Transverse colon (tissue), 4 donors: ENCODE data around the gene ENTPD7. TPM values are rescaled to one million over a fixed set of nuclear protein-coding genes. Genes with fewer than 3 reads are reported as not detected.

Source experiments
- DNase-seq: peaks from one replicate; pipeline ENCODE4 v3.0.0-alpha.2; 2019
- H3K27ac ChIP-seq, 4 donors: fragments of 200-600 bp; sonication (generic); 2 replicates each; pipeline ENCODE4 v1.5.1; 2016 to 2018; ENCODE audit warnings: inconsistent platforms in 4 of 4
- H3K27me3 ChIP-seq: fragments of 200-600 bp; sonication (generic); 2 replicates; pipeline ENCODE4 v1.5.1; 2017; ENCODE audit warnings: inconsistent platforms
- H3K36me3 ChIP-seq, 4 donors: fragments of 200-600 bp; sonication (generic); 2 replicates each; pipeline ENCODE4 v1.5.1; 2017 to 2019; ENCODE audit warnings: inconsistent platforms in 4 of 4
- H3K4me1 ChIP-seq, 4 donors: fragments of 200-600 bp; sonication (generic); 2 replicates each; pipeline ENCODE4 v1.5.1; 2017 to 2020; ENCODE audit warnings: inconsistent platforms in 4 of 4
- H3K4me3 ChIP-seq, 4 donors: fragments of 200-600 bp; sonication (generic); 1 replicate in 1 of 4; 2 replicates in 3 of 4; pipeline versions ENCODE4 v1.5.1 to v1.6.1; 2017 to 2019; ENCODE audit warnings: inconsistent platforms in 4 of 4
- H3K9me3 ChIP-seq, 2 donors: fragments of 200-600 bp; sonication (generic); 2 replicates each; pipeline ENCODE4 v1.5.1; 2017 to 2019; ENCODE audit warnings: inconsistent platforms in 2 of 2
- EP300 ChIP-seq: sonication (generic); formaldehyde crosslinking; IDR thresholded peaks from one replicate; pipeline ENCODE4 v1.6.1; 2017; ENCODE audit warnings: antibody characterized with exemption, low read depth
- POLR2A ChIP-seq: fragments of 450-650 bp; IDR thresholded peaks from one replicate; pipeline ENCODE4 v1.6.1; 2016; ENCODE audit warnings: antibody characterized with exemption, mild to moderate bottlenecking, moderate library complexity
- POLR2AphosphoS5 ChIP-seq, 3 donors: sonication (generic); formaldehyde crosslinking; IDR thresholded peaks; one replicate each; pipeline ENCODE4 v1.6.1; 2016; ENCODE audit warnings: antibody characterized with exemption in 3 of 3
- WGBS, 2 donors: methylation state at CpG; one replicate each; pipeline ENCODE4 v1.1.5; 2018; ENCODE audit warnings: low coverage in 1 of 2; 5-methylcytosine and 5-hydroxymethylcytosine counted together
- in situ Hi-C, 4 donors: fragments of 200-750 bp; cut with MboI; loops; one replicate each; pipeline versions ENCODE4 v1.15.0 to v1.15.1; 2017; ENCODE audit warnings: low sequenced_read_pairs in 3 of 4, low pct_ligation_motif_present in 1 of 4, low pct_unique_long_range_greater_than_20kb in 1 of 4
- intact Hi-C: fragments of 100-400 bp; cut with DNase I; formaldehyde crosslinking; loops from one replicate; pipeline ENCODE4 v1.15.1; 2023; ENCODE audit warnings: low total_unique reads
- total RNA-seq, 4 donors: library from RNA; depleted of rRNA; stranded (reverse); fragments of >200 nt; gene quantifications; one replicate each; pipeline ENCODE4 v1.1.0, GENCODE V29; 2016
- TF ChIP-seq, protein P1 (sequence below), 5 experiments: fragments of 200-600 bp in 3 of 5; fragments of 450-650 bp in 2 of 5; sonication (generic) in 3 of 5; IDR thresholded peaks; 1 replicate in 2 of 5; 2 replicates in 3 of 5; pipeline ENCODE4 v1.5.1; 2016 to 2017; ENCODE audit warnings: antibody characterized with exemption in 5 of 5, inconsistent platforms in 3 of 5, mild to moderate bottlenecking in 2 of 5, moderate library complexity in 1 of 5

Gene ENTPD7
- total RNA-seq, 4 donors from 2014 or later: 4.9 to 17.3 (median 8.0) TPM

DNA sequence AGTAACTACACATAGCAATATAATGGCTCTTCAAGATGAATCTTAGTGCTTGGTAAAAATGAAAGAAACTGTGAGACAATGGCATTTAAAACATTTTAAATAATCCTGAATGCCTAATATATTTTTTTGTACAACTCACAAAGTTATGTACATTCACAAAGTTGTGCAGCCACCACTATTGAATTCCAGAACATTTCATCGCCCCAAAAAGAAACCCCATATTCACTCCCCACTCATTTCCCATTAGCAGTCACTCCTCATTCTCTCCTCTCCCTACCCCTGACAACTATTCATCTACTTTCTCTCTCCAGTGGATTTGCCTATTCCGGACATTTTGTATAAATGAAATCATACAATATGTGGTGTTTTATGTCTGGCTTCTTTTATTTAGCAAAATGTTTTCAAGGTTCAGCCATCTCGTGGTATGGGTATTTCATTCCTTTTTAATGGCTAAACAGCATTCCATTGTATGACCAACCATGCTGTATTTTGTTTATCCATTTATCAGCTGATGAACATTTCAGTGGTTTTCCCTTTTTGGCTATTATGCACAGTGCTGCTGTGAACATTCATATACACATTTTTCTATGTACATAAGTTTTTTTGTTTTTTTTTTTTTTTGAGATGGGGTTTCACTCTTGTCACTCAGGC lies 34.7 kb downstream of the ENTPD7 start:
- 86 to 93% methylated on average over 3 of the region's 3 CpGs for WGBS, 2 donors
- Histone ChIP-seq H3K9me3 (no peaks in the 10 kb centered on the region), H3K27ac (no peak overlapping the region), H3K4me1 (no peaks in the 10 kb centered on the region), H3K36me3 (peaks cover 0 to 39% (median 7%) of the 10 kb centered on the region in 4 donors), H3K27me3 (no peaks in the 10 kb centered on the region), H3K4me3 (no peak overlapping the region)
- TF ChIP-seq, protein P1, sequence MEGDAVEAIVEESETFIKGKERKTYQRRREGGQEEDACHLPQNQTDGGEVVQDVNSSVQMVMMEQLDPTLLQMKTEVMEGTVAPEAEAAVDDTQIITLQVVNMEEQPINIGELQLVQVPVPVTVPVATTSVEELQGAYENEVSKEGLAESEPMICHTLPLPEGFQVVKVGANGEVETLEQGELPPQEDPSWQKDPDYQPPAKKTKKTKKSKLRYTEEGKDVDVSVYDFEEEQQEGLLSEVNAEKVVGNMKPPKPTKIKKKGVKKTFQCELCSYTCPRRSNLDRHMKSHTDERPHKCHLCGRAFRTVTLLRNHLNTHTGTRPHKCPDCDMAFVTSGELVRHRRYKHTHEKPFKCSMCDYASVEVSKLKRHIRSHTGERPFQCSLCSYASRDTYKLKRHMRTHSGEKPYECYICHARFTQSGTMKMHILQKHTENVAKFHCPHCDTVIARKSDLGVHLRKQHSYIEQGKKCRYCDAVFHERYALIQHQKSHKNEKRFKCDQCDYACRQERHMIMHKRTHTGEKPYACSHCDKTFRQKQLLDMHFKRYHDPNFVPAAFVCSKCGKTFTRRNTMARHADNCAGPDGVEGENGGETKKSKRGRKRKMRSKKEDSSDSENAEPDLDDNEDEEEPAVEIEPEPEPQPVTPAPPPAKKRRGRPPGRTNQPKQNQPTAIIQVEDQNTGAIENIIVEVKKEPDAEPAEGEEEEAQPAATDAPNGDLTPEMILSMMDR (IDR thresholded peaks at IDR 0.05): no peak
- no peak for TF ChIP-seq POLR2A
- TF ChIP-seq EP300: no peak
- no peak for TF ChIP-seq POLR2AphosphoS5 (IDR thresholded peaks at IDR 0.05)
- DNase-seq: no peak
- in situ Hi-C loops: no loop called here
- intact Hi-C loops: no loop called here

DNA sequence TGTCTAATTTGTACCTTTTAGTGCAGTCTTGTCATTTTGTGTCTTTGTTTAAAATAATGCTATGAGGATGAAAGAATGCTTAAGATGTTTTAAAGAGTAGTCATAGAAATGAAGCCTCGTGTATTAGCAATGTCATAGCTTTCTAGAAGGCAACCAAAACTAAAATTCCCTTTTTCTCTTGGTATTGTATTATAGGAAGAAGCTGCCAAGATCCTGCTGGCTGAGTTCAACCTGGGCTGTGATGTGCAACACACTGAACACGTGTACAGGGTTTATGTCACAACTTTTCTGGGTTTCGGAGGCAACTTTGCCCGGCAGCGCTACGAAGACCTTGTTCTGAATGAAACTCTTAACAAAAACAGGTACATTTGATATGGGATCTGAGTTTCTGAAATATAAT lies 36.5 kb downstream of the ENTPD7 start:
- Histone ChIP-seq H3K27me3 (no peaks in the 10 kb centered on the region), H3K9me3 (no peaks in the 10 kb centered on the region), H3K4me1 (no peaks in the 10 kb centered on the region), H3K36me3 (peaks cover 0 to 39% (median 7%) of the 10 kb centered on the region in 4 donors), H3K27ac (no peak overlapping the region), H3K4me3 (no peak overlapping the region)
- WGBS, 2 donors: 93 to 100% methylated on average over 2 to 6 of the region's 6 CpGs
- intact Hi-C loops: no loop called here
- TF ChIP-seq EP300 (no peak), POLR2A (no peak), POLR2AphosphoS5 (IDR thresholded peaks at IDR 0.05) (no peak)
- TF ChIP-seq, protein P1 (IDR thresholded peaks at IDR 0.05): no peak
- DNase-seq: no peak
- in situ Hi-C loops: no loop called here

GRCh38 chr10:99698504-99699080 lies 39.3 kb downstream of the ENTPD7 start:
- Histone ChIP-seq H3K4me1 (no peaks in the 10 kb centered on the region), H3K36me3 (peaks cover 0 to 29% (median 7%) of the 10 kb centered on the region in 4 donors), H3K27ac (no peak overlapping the region), H3K27me3 (no peaks in the 10 kb centered on the region), H3K9me3 (no peaks in the 10 kb centered on the region), H3K4me3 (no peak overlapping the region)
- in situ Hi-C loops: no loop called here
- TF ChIP-seq POLR2A (no peak), EP300 (no peak), POLR2AphosphoS5 (IDR thresholded peaks at IDR 0.05) (no peak)
- TF ChIP-seq, protein P1 (IDR thresholded peaks at IDR 0.05): no peak
- intact Hi-C loops: no loop called here
- WGBS, 2 donors: 87 to 90% methylated on average over 6 to 8 of the region's 8 CpGs
- no peak for DNase-seq

DNA sequence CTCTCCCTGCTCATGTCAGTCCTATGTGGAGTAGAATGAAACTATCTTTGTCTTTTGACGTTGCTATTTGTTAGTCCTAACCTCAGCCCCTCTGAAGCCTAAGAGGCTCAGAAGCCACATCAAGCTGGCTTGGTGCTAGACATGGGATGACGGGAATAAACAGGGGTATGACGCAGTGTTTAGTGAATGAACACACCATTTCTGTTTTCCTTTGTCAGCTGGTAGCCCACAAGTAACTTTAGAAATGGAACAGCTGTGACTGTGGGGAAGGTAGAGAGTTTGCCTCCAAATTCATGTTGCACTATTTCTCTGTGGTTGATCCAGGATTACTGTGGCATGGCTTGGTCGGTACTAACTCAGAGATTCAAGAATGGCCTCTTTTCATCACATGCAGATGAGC lies 41.3 kb downstream of the ENTPD7 start:
- TF ChIP-seq, protein P1 (IDR thresholded peaks at IDR 0.05): no peak
- TF ChIP-seq EP300 (no peak), POLR2A (no peak), POLR2AphosphoS5 (IDR thresholded peaks at IDR 0.05) (no peak)
- H3K4me1 ChIP-seq: no peaks in the 10 kb centered on the region
- H3K27ac ChIP-seq: no peak overlapping the region
- H3K36me3 ChIP-seq: peaks cover 0 to 29% (median 8%) of the 10 kb centered on the region in 4 donors
- no peaks in the 10 kb centered on the region for H3K27me3 ChIP-seq
- no peak overlapping the region for H3K4me3 ChIP-seq
- no peaks in the 10 kb centered on the region for H3K9me3 ChIP-seq
- intact Hi-C loops: loop anchor here (5.0 kb wide), 1 partner anchor 138 kb away; no protein-coding TSS in a partner anchor
- WGBS, 2 donors: 90 to 100% methylated on average over 2 to 4 of the region's 4 CpGs
- DNase-seq: no peak
- in situ Hi-C loops: loop anchor here in 1 of 4 donors (25.0 kb wide), 1 partner anchor 313 kb away; no protein-coding TSS in a partner anchor
